CD4-positive, alpha-beta T cell (primary cell): Measurements from ENCODE around the gene RNU6-1. TPM values are rescaled to one million over a fixed set of nuclear protein-coding genes. Genes with fewer than 3 reads are reported as not detected.

ENCODE experiments used
- ATAC-seq: fragments of 200-7000 bp; cut with Tn5 transposase; one replicate; pipeline ENCODE4 v1.10.0; 2022; ENCODE audit warnings: mild to moderate bottlenecking; ENCODE audit not compliant: poor library complexity
- CTCF ChIA-PET: fragments of 350-600 bp; sonication (Branson Sonifier 250); formaldehyde crosslinking; loops from one replicate; lab custom pipeline; 2021; ENCODE audit warnings: antibody characterized with exemption, inconsistent platforms; lab: Charles Lee
- POLR2A ChIA-PET: fragments of 350-600 bp; sonication (Branson Sonifier 250); formaldehyde crosslinking; loops from one replicate; lab custom pipeline; 2021; ENCODE audit warnings: antibody characterized with exemption, inconsistent platforms; lab: Charles Lee
- DNase-seq, 14 experiments: peaks; one replicate each; pipeline ENCODE4 v3.0.0-alpha.2; 2013 to 2020; ENCODE audit warnings: mixed read lengths in 2 of 14
- H3K27ac ChIP-seq, 2 donors: one replicate each; pipeline versions ENCODE4 v1.5.1 to v1.7.0; 2013; ENCODE audit warnings: low read length in 2 of 2, low read depth in 1 of 2, mild to moderate bottlenecking in 1 of 2
- H3K27me3 ChIP-seq, 2 experiments: 1 replicate in 1 of 2; 2 replicates in 1 of 2; pipeline versions ENCODE4 v1.6.1 to v1.7.0; 2013; ENCODE audit warnings: low read length in 2 of 2, control low read depth in 1 of 2, mild to moderate bottlenecking in 1 of 2, moderate library complexity in 1 of 2; ENCODE audit not compliant: insufficient read depth in 2 of 2, control insufficient read depth in 1 of 2
- H3K36me3 ChIP-seq: one replicate; pipeline ENCODE4 v1.6.1; 2013; ENCODE audit warnings: low read length, control low read depth; ENCODE audit not compliant: insufficient read depth
- H3K4me1 ChIP-seq: one replicate; pipeline ENCODE4 v1.6.1; 2013; ENCODE audit warnings: low read length, control low read depth; ENCODE audit not compliant: insufficient read depth
- H3K4me3 ChIP-seq: one replicate; pipeline ENCODE4 v1.5.1; 2013; ENCODE audit warnings: mild to moderate bottlenecking, low read length, moderate library complexity
- H3K9me3 ChIP-seq, 2 experiments: 1 replicate in 1 of 2; 2 replicates in 1 of 2; pipeline versions ENCODE4 v1.6.1 to v1.7.0; 2013; ENCODE audit warnings: low read length in 2 of 2, mild to moderate bottlenecking in 2 of 2, control low read depth in 1 of 2, moderate library complexity in 1 of 2; ENCODE audit not compliant: control insufficient read depth in 1 of 2, insufficient read depth in 1 of 2
- H3K27ac Mint-ChIP-seq: one replicate; pipeline ENCODE4 v1.8.0; 2020; ENCODE audit warnings: mixed read lengths
- H3K27me3 Mint-ChIP-seq: one replicate; pipeline ENCODE4 v1.8.0; 2021; ENCODE audit warnings: mixed read lengths
- H3K36me3 Mint-ChIP-seq: one replicate; pipeline ENCODE4 v1.8.0; 2021; ENCODE audit warnings: low read depth, mixed read lengths
- H3K4me1 Mint-ChIP-seq: one replicate; pipeline ENCODE4 v1.8.0; 2021; ENCODE audit warnings: low read depth, mixed read lengths
- H3K4me3 Mint-ChIP-seq: one replicate; pipeline ENCODE4 v1.8.0; 2020; ENCODE audit warnings: mild to moderate bottlenecking, mixed read lengths
- H3K9me3 Mint-ChIP-seq: one replicate; pipeline ENCODE4 v1.8.0; 2020; ENCODE audit warnings: mixed read lengths
- intact Hi-C, 2 experiments: fragments of 100-400 bp; cut with DNase I in 1 of 2; cut with micrococcal nuclease in 1 of 2; formaldehyde crosslinking; loops; one replicate each; pipeline versions ENCODE4 v1.15.1 to v1.9.0; 2023 to 2025; cut with DNase I, micrococcal nuclease
- total RNA-seq, 174 experiments: library from RNA in 2 of 174; stranded (reverse) in 2 of 174; gene quantifications; one replicate each; pipeline ENCODE4 v1.2.3 and lab custom pipeline; 2021 to 2026
- TF ChIP-seq, protein P1 (sequence below): fragments of 200-600 bp; IDR thresholded peaks from one replicate; pipeline ENCODE4 v1.8.0; 2022; ENCODE audit warnings: antibody characterized with exemption, mild to moderate bottlenecking

RNU6-1 gene
- total RNA-seq, 2 experiments from 2014 or later, result not detected

DNA sequence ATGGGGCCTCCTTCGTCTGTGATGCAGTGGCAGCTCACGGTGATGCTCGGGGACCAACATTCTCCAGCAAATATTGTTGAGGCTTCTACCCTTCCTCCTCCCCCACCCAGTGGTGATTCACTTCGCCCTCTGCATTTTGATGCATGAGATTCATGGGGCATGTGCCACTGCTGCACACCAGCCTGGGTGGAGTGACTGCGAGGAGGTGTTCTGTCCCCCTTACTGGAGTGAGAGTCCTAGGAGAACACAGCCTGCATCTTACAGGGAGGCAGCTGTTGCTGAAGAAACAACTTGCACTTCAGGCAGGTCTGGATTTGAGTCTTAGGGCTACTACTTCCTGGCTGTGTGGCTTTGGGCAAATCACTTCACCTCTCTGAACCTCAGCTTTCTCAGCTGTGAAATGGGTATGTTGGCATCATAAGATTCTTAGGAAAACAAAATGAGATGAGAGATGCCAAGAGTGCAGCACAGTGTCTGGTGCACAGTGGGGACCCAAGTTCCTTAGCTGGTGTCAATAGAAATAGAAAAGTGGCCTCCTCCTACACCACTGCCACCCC is 24.7 kb downstream of the RNU6-1 start:
- no peak for ATAC-seq
- intact Hi-C loops, result no loop called here
- Mint-ChIP-seq H3K9me3 (no peaks in the 10 kb centered on the region), H3K4me3 (no peak overlapping the region), H3K36me3 (no peaks in the 10 kb centered on the region), H3K4me1 (peaks cover under 1% of the 10 kb centered on the region), H3K27ac (no peak overlapping the region), H3K27me3 (peaks cover 41% of the 10 kb centered on the region)
- Histone ChIP-seq H3K27me3 (peaks cover 20 to 26% of the 10 kb centered on the region in 2 experiments), H3K4me1 (peaks cover 2% of the 10 kb centered on the region), H3K4me3 (no peak overlapping the region), H3K36me3 (no peaks in the 10 kb centered on the region), H3K27ac (no peak overlapping the region), H3K9me3 (peaks cover 0 to 29% of the 10 kb centered on the region in 2 experiments)
- ChIA-PET POLR2A (interaction anchor here (1.2 kb wide), 1 partner anchor 18 kb away, joined by 3 read pairs; no protein-coding TSS in a partner anchor), CTCF (no interaction called here)
- TF ChIP-seq, protein P1, sequence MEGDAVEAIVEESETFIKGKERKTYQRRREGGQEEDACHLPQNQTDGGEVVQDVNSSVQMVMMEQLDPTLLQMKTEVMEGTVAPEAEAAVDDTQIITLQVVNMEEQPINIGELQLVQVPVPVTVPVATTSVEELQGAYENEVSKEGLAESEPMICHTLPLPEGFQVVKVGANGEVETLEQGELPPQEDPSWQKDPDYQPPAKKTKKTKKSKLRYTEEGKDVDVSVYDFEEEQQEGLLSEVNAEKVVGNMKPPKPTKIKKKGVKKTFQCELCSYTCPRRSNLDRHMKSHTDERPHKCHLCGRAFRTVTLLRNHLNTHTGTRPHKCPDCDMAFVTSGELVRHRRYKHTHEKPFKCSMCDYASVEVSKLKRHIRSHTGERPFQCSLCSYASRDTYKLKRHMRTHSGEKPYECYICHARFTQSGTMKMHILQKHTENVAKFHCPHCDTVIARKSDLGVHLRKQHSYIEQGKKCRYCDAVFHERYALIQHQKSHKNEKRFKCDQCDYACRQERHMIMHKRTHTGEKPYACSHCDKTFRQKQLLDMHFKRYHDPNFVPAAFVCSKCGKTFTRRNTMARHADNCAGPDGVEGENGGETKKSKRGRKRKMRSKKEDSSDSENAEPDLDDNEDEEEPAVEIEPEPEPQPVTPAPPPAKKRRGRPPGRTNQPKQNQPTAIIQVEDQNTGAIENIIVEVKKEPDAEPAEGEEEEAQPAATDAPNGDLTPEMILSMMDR, result no peak
- DNase-seq, result no peak

DNA sequence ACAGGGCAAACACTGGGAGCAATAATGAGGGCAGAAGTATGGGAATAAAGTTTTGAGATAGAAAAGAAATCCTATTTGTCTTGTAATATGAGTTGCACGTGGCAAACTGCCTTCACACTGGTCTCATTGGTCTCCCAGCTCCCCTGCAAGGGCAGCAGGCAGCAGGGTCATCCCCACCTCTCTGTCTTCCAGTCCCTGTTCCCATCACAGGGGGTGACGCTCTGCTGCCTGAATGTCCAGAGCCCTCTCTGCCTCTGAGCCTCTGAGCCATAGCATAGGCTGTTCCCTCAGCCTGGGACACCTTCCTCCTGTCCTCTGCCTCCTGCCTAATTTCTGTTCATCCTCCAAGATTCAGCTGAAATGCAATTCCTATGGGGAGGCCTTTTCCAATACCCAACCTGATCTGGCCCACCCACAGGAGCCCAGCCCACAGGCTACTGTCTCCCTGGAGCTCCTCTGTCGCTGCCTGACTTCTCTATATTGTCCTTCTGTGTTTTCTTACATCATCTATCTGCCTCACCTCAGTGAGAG is 26.7 kb downstream of the RNU6-1 start:
- Histone ChIP-seq H3K4me1 (no peaks in the 10 kb centered on the region), H3K4me3 (no peak overlapping the region), H3K27ac (no peak overlapping the region), H3K36me3 (no peaks in the 10 kb centered on the region), H3K27me3 (peaks cover 3 to 8% of the 10 kb centered on the region in 2 experiments), H3K9me3 (peaks cover 0 to 20% of the 10 kb centered on the region in 2 experiments)
- DNase-seq (no peak), ATAC-seq (no peak)
- Mint-ChIP-seq H3K4me3 (no peak overlapping the region), H3K27ac (no peak overlapping the region), H3K27me3 (peaks cover 24% of the 10 kb centered on the region), H3K4me1 (no peaks in the 10 kb centered on the region), H3K9me3 (no peaks in the 10 kb centered on the region), H3K36me3 (peaks cover 13% of the 10 kb centered on the region)
- CTCF ChIA-PET, result no interaction called here
- POLR2A ChIA-PET, result no interaction called here
- TF ChIP-seq, protein P1, result no peak
- intact Hi-C loops, result no loop called here

DNA sequence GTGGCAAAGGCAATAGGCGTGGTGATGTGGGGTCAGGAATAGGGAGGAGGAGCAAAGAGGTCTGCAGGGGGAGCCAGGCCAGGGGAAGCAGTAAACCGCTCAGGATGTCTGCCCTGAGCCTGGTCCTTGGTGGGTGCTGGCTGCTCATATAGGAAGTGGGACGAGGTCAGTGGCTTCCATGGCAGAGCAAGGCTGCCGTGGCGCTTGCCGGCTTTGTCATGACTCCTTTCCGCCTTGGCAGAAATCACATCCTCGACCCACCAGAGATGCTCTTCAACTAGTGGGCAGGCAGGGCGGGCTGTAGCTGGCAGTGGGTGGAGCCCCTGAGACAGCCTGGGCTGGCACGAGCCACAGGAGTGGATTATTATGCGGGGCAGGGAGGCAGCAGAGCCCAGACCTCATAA is 27.6 kb downstream of the RNU6-1 start:
- Histone ChIP-seq H3K4me3 (no peak overlapping the region), H3K27me3 (peaks cover 0 to 4% of the 10 kb centered on the region in 2 experiments), H3K27ac (no peak overlapping the region), H3K9me3 (peaks cover 0 to 20% of the 10 kb centered on the region in 2 experiments), H3K4me1 (no peaks in the 10 kb centered on the region), H3K36me3 (no peaks in the 10 kb centered on the region)
- Mint-ChIP-seq H3K9me3 (no peaks in the 10 kb centered on the region), H3K4me3 (no peak overlapping the region), H3K4me1 (no peaks in the 10 kb centered on the region), H3K36me3 (peaks cover 19% of the 10 kb centered on the region), H3K27ac (no peak overlapping the region), H3K27me3 (peaks cover 15% of the 10 kb centered on the region)
- ATAC-seq (no peak), DNase-seq (no peak)
- ChIA-PET POLR2A (no interaction called here), CTCF (no interaction called here)
- TF ChIP-seq, protein P1, result no peak
- intact Hi-C loops, result no loop called here
